Measurements from ENCODE around the gene HOTAIR.

GRCh38 chr12:53984901-53985691 lies 10.3 kb upstream of the HOTAIR start, which contains the start of gene HOXC10:
- no peak for TF ChIP-seq ZC3H10 (CRISPR knock-in tag; IDR thresholded peaks at IDR 0.05)
- TF ChIP-seq ZFP30 (CRISPR knock-in tag; IDR thresholded peaks at IDR 0.05): no peak
- TF ChIP-seq ZNF565 (CRISPR knock-in tag; conservative IDR thresholded peaks at IDR 0.05; ENCODE audit: low read depth): no peak
- no peak for TF ChIP-seq CREB5 (CRISPR knock-in tag; IDR thresholded peaks at IDR 0.05; ENCODE audit: low read depth)
- TF ChIP-seq ESRRG (CRISPR knock-in tag; IDR thresholded peaks at IDR 0.05): no peak
- TF ChIP-seq ZFP3 (CRISPR knock-in tag; IDR thresholded peaks at IDR 0.05): no peak
- no peak for TF ChIP-seq ZNF70 (CRISPR knock-in tag; IDR thresholded peaks at IDR 0.05)
- no peak for TF ChIP-seq ARNTL (CRISPR knock-in tag; IDR thresholded peaks at IDR 0.05; ENCODE audit: borderline replicate concordance, low read depth)
- no peak for TF ChIP-seq POU6F1 (CRISPR knock-in tag; IDR thresholded peaks at IDR 0.05; ENCODE audit: borderline replicate concordance, low read depth)
- TF ChIP-seq TCF4 (CRISPR knock-in tag; IDR thresholded peaks at IDR 0.05; ENCODE audit: borderline replicate concordance): no peak
- no peak for TF ChIP-seq PATZ1 (CRISPR knock-in tag; IDR thresholded peaks at IDR 0.05; ENCODE audit: borderline replicate concordance)
- no peak for TF ChIP-seq PPARA (CRISPR knock-in tag; IDR thresholded peaks at IDR 0.05; ENCODE audit: borderline replicate concordance)
- TF ChIP-seq TOX (CRISPR knock-in tag; IDR thresholded peaks at IDR 0.05; ENCODE audit: borderline replicate concordance): no peak
